ENCODE measurements around the gene C9orf85. TPM values are rescaled to one million over a fixed set of nuclear protein-coding genes. Genes with fewer than 3 reads are reported as not detected.

Gene C9orf85
- total and polyA plus RNA-seq, 2 of the 4 experiments (the other 2 are of a cell fraction), result 4.3 to 8.4 TPM

DNA sequence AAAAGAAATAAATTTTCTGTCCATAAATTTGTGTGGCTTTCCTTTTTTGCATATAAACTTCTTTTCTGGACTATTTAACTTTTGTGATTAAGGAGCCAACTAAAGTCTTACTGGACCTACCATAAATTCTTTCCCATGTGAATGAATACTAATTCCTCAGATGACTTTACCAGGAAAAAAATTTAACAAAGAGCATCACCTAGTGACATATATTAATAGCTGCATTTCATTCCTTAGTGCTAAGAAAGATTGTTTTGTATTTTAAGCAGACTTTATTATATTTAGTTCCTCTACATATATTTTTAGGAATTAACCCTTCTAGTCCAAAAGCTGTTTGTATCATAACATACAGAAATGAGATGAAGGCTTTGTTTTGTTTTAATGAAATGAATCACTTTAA lies 64.4 kb downstream of the C9orf85 start:
- ATAC-seq (ENCODE audit: low read depth), result no peak

More for the DNA sequence above, 64.4 kb downstream of the C9orf85 start:
- Histone ChIP-seq H2BK15ac (ENCODE audit: low read depth, low read length) (no peak overlapping the region), H3K27me3 (ENCODE audit: control insufficient read depth, insufficient read depth, low read length) (no peaks in the 10 kb centered on the region), H2BK20ac (ENCODE audit: low read depth, low read length) (no peak overlapping the region), H3K4me1 (ENCODE audit: control insufficient read depth, insufficient read depth, low read length) (no peaks in the 10 kb centered on the region), H2BK5ac (ENCODE audit: low read depth, low read length, poor library complexity, severe bottlenecking) (no peak overlapping the region), H3K14ac (replicated peaks; ENCODE audit: low read depth, low read length) (no peak overlapping the region), H2AK5ac (ENCODE audit: low read depth, low read length) (no peak overlapping the region), H3K9ac (ENCODE audit: low read depth, low read length) (no peak overlapping the region), H3K18ac (ENCODE audit: low read depth, low read length) (no peak overlapping the region), H2AFZ (replicated peaks; ENCODE audit: low read length, poor library complexity) (no peak overlapping the region), H4K5ac (ENCODE audit: low read depth, low read length) (no peak overlapping the region), H3K27ac (ENCODE audit: insufficient read depth, low read length) (no peak overlapping the region), H4K8ac (ENCODE audit: low read depth in 2 of 2, low read length in 2 of 2) (no peak overlapping the region), H3K4me2 (ENCODE audit: low read depth, low read length) (no peak overlapping the region), H3K9me1 (ENCODE audit: insufficient read depth, low read length) (no peaks in the 10 kb centered on the region), H3K36me3 (ENCODE audit: control insufficient read depth, insufficient read depth, low read length) (peaks cover 1% of the 10 kb centered on the region; the same call in 1 of the 2 replicates), H4K20me1 (ENCODE audit: insufficient read depth, low read length) (no peaks in the 10 kb centered on the region), H2BK120ac (ENCODE audit: low read depth, low read length) (no peak overlapping the region), H3K79me1 (ENCODE audit: low read depth in 1 of 2, low read length in 2 of 2) (0 out of 4 replicates have a peak, but pooled peaks cover 0 to under 1% of the 10 kb centered on the region in 2 experiments), H3K4me3 (ENCODE audit: insufficient read depth, low read depth, low read length) (no peak overlapping the region), H3K56ac (ENCODE audit: extremely low read depth, insufficient read depth, low read length) (no peak overlapping the region), H3K9me3 (ENCODE audit: control insufficient read depth, insufficient read depth, low read length) (no peaks in the 10 kb centered on the region), H3K23ac (ENCODE audit: low read depth, low read length) (no peak overlapping the region), H4K91ac (ENCODE audit: insufficient read depth, low read depth, low read length) (no peak overlapping the region), H3K4ac (ENCODE audit: low read depth, low read length) (no peak overlapping the region), H2AK9ac (replicated peaks; ENCODE audit: low read depth, low read length, poor library complexity) (no peak overlapping the region)
- in situ Hi-C loops (cut with MboI; ENCODE audit: low sequenced_read_pairs), result loop anchor here (10.0 kb wide), 1 partner anchor 59 kb away; no protein-coding TSS in a partner anchor
- no TSS peak for BruUV-seq (replicated peaks)
- intact Hi-C loops (cut with micrococcal nuclease), result loop anchor here (2.0 kb wide), 1 partner anchor 21 kb away; no protein-coding TSS in a partner anchor
- TF ChIP-seq, protein P1, sequence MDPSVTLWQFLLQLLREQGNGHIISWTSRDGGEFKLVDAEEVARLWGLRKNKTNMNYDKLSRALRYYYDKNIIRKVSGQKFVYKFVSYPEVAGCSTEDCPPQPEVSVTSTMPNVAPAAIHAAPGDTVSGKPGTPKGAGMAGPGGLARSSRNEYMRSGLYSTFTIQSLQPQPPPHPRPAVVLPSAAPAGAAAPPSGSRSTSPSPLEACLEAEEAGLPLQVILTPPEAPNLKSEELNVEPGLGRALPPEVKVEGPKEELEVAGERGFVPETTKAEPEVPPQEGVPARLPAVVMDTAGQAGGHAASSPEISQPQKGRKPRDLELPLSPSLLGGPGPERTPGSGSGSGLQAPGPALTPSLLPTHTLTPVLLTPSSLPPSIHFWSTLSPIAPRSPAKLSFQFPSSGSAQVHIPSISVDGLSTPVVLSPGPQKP (IDR thresholded peaks at IDR 0.05; ENCODE audit: borderline replicate concordance, low read depth, low read length), result no peak
- TF ChIP-seq RCOR1 (IDR thresholded peaks at IDR 0.05; ENCODE audit: insufficient replicate concordance, low read length) (no peak), SMC3 (IDR thresholded peaks at IDR 0.05; ENCODE audit: low read depth, low read length) (0 out of 2 replicates have a peak, but pooled peaks have one; percentile 24)
- TF ChIP-seq, protein P2, sequence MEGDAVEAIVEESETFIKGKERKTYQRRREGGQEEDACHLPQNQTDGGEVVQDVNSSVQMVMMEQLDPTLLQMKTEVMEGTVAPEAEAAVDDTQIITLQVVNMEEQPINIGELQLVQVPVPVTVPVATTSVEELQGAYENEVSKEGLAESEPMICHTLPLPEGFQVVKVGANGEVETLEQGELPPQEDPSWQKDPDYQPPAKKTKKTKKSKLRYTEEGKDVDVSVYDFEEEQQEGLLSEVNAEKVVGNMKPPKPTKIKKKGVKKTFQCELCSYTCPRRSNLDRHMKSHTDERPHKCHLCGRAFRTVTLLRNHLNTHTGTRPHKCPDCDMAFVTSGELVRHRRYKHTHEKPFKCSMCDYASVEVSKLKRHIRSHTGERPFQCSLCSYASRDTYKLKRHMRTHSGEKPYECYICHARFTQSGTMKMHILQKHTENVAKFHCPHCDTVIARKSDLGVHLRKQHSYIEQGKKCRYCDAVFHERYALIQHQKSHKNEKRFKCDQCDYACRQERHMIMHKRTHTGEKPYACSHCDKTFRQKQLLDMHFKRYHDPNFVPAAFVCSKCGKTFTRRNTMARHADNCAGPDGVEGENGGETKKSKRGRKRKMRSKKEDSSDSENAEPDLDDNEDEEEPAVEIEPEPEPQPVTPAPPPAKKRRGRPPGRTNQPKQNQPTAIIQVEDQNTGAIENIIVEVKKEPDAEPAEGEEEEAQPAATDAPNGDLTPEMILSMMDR (conservative IDR thresholded peaks at IDR 0.05; ENCODE audit: low read depth, low read length), result peak; percentile 30
- POLR2A ChIA-PET (ENCODE audit: unreplicated experiment), result no interaction called here
- CTCF ChIA-PET, result interaction anchor here (0.6 kb wide), 1 partner anchor 57 kb away, joined by 3 read pairs; no protein-coding TSS in a partner anchor
- dilution Hi-C loops (cut with HindIII; ENCODE audit: low sequenced_read_pairs, unreplicated experiment), result no loop called here
- DNase-seq, result no peak
